Activated naive CD8-positive, alpha-beta T cell treated with anti-CD3 and anti-CD28 coated beads, Interleukin-2, amount 10 ng/mL, durations not matched to agents 7 days and 5 days (primary cell): Measurements from ENCODE around the gene CCKAR. TPM values are rescaled to one million over a fixed set of nuclear protein-coding genes. Genes with fewer than 3 reads are reported as not detected.

Experiments
- ATAC-seq: fragments of 150-1000 bp; cut with Tn5 transposase; one replicate; pipeline ENCODE4 v1.10.0; 2021; ENCODE audit warnings: low read depth, moderate library complexity
- POLR2A ChIA-PET: fragments of 350-600 bp; sonication (Branson Sonifier 250); formaldehyde crosslinking; loops from one replicate; lab custom pipeline; 2021; ENCODE audit warnings: antibody characterized with exemption; lab: Charles Lee
- DNase-seq: peaks from one replicate; pipeline ENCODE4 v3.0.0; 2021
- H3K27ac Mint-ChIP-seq: one replicate; pipeline ENCODE4 v1.8.0; 2022; ENCODE audit warnings: mild to moderate bottlenecking, mixed read lengths
- H3K27me3 Mint-ChIP-seq: one replicate; pipeline ENCODE4 v1.8.0; 2022; ENCODE audit warnings: mild to moderate bottlenecking, moderate library complexity, mixed read lengths
- H3K36me3 Mint-ChIP-seq: one replicate; pipeline ENCODE4 v1.8.0; 2021; ENCODE audit warnings: mild to moderate bottlenecking, mixed read lengths
- H3K4me1 Mint-ChIP-seq: one replicate; pipeline ENCODE4 v1.8.0; 2021; ENCODE audit warnings: mixed read lengths
- H3K4me3 Mint-ChIP-seq: one replicate; pipeline ENCODE4 v1.8.0; 2022; ENCODE audit warnings: mild to moderate bottlenecking, moderate library complexity, mixed read lengths
- H3K9me3 Mint-ChIP-seq: one replicate; pipeline ENCODE4 v1.8.0; 2021; ENCODE audit warnings: mixed read lengths
- total RNA-seq, 2 experiments: library from RNA; stranded (reverse); gene quantifications; one replicate each; pipeline ENCODE4 v1.2.3, GENCODE V29; 2021

Gene CCKAR
- total RNA-seq, 2 experiments from 2014 or later: not detected

DNA sequence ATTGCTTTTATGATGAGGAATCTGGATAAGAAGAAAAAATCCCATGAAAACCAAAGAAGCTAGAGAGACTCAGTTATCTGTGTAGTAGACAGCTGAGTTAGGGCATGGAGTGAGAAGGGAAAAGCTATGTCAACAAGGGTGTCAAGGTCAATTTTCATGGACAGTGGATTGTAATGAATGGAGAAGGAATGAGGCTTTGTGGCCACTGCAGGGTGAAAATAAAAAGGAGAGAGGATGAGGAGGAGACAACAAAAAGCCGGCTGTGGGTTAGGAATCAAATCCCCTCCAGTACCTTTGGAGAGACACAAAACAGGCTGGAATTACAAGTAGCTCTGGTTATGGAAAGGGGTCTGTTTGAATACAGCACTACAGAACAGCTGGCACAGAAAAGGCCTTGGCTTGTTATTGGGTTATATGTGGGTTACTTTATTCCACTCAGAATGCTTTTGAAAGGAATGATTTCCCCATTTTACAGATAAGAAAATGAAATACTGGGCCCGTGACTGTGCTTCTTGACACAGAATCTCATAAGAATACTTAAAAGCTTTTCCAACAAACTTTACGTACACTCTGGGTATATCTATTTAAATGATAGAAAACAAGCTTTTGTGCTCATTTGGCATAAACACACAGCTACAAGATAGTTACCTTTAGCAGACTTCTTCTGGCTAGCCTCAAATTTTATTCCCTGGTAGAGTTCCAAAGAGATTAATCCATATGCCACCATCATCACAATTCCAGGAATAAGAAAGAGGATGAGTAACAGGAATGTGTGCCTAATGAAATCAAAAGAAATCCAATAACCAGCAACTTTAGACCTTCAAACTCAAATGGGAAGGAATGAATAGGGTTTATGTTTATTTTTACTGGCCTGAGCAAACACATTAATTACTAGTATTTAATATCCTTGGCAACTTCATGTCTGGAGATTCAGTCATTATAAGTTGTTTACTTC is 7.5 kb downstream of the CCKAR start:
- Mint-ChIP-seq H3K4me3 (no peak overlapping the region), H3K27me3 (peaks cover 7% of the 10 kb centered on the region)
- POLR2A ChIA-PET: no interaction called here

DNA sequence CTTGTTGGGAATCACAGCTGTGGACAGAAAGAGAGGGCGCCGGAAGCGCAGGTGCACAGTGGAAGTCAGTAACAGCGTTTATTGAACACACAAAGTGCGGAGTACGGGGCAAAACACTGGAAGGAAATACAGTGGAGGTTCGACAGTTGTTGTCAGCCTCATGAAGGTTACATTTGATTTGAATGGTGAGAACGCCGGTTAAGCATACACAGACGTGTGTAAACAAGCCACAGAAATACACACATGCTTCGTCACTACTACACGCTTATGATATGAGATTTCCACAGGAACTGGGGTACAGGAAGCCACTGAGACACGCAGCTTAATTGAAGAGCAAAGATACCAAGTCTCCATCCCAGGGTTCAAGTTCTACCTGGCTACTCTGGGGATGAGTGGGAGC is 12.0 kb downstream of the CCKAR start:
- no peaks in the 10 kb centered on the region for H3K4me1 Mint-ChIP-seq
- DNase-seq (no peak), ATAC-seq (no peak)
- H3K27me3 Mint-ChIP-seq: no peaks in the 10 kb centered on the region
- POLR2A ChIA-PET: no interaction called here
- H3K27ac Mint-ChIP-seq: no peak overlapping the region
- H3K4me3 Mint-ChIP-seq: no peak overlapping the region
- no peaks in the 10 kb centered on the region for H3K36me3 Mint-ChIP-seq
- H3K9me3 Mint-ChIP-seq: no peaks in the 10 kb centered on the region

More for the DNA sequence above, 7.5 kb downstream of the CCKAR start:
- H3K27ac Mint-ChIP-seq: no peak overlapping the region
- no peaks in the 10 kb centered on the region for H3K9me3 Mint-ChIP-seq
- DNase-seq: no peak
- H3K4me1 Mint-ChIP-seq: no peaks in the 10 kb centered on the region
- no peak for ATAC-seq
- H3K36me3 Mint-ChIP-seq: no peaks in the 10 kb centered on the region

DNA sequence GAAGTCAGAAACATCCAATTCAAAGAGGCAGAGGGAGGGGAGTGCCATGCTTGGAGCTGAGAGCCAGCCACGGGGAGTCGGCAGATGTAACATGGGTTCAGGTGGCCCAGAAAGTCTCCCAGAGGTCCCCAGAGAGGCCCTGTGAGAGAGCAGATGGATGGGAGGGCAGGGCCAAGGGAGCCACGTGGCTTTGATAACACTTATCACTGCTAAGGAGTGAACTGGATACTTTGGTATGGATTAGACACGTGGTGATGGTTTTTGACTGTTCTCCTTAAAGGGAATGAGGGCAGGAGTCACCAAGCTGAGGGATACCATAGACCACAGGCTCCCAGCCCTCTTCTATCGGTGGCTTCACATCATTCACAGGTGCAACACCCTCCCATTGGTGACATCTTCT is 13.7 kb downstream of the CCKAR start:
- no peaks in the 10 kb centered on the region for H3K4me1 Mint-ChIP-seq
- POLR2A ChIA-PET: interaction anchor here (0.5 kb wide), 1 partner anchor 42 kb away, joined by 3 read pairs; no protein-coding TSS in a partner anchor
- no peak overlapping the region for H3K4me3 Mint-ChIP-seq
- ATAC-seq (no peak), DNase-seq (no peak)
- H3K27ac Mint-ChIP-seq: no peak overlapping the region
- H3K27me3 Mint-ChIP-seq: no peaks in the 10 kb centered on the region
- H3K9me3 Mint-ChIP-seq: no peaks in the 10 kb centered on the region
- no peaks in the 10 kb centered on the region for H3K36me3 Mint-ChIP-seq

DNA sequence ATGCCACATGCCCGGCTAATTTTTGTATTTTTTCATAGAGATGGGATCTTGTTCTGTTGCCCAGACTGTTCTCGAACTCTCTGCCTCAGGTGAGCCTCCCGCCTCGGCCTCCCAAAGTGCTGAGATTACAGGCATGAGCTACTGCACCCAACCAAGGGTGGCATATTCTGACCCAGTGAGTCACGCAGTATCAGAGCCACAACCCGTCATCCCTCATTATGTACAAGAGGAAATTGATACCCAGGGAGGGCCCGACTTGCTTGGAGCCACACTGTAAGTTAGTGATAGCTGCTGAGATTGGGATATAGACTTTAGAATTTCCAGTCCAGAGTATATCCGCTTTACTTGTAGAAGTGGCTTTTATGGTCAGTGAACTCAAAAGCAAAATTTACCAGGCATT is 14.6 kb downstream of the CCKAR start:
- DNase-seq (no peak), ATAC-seq (no peak)
- no peak overlapping the region for H3K4me3 Mint-ChIP-seq
- H3K4me1 Mint-ChIP-seq: no peaks in the 10 kb centered on the region
- no peaks in the 10 kb centered on the region for H3K27me3 Mint-ChIP-seq
- H3K27ac Mint-ChIP-seq: no peak overlapping the region
- no peaks in the 10 kb centered on the region for H3K9me3 Mint-ChIP-seq
- POLR2A ChIA-PET: no interaction called here
- no peaks in the 10 kb centered on the region for H3K36me3 Mint-ChIP-seq

DNA sequence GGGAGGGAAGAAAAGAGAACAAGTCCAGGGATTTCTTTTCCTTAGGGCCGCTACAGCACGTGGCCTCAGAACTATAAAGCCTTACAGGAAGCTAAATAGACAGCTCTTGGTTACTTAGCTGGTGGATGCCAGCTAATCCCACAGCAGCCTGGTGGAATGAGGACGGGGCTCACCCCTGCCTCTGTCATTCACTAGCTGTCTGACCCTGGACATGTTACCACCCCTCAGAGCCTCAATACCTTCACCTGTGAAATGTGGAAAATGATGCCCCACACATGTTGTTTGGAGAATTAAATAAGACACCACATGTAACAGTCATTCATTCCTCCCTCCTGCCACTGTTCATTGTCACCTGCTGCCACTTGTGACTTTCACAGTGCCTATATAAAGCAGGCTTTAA is 15.7 kb downstream of the CCKAR start:
- no peaks in the 10 kb centered on the region for H3K4me1 Mint-ChIP-seq
- no peaks in the 10 kb centered on the region for H3K36me3 Mint-ChIP-seq
- DNase-seq (no peak), ATAC-seq (no peak)
- H3K4me3 Mint-ChIP-seq: no peak overlapping the region
- POLR2A ChIA-PET: no interaction called here
- H3K9me3 Mint-ChIP-seq: no peaks in the 10 kb centered on the region
- no peaks in the 10 kb centered on the region for H3K27me3 Mint-ChIP-seq
- no peak overlapping the region for H3K27ac Mint-ChIP-seq

DNA sequence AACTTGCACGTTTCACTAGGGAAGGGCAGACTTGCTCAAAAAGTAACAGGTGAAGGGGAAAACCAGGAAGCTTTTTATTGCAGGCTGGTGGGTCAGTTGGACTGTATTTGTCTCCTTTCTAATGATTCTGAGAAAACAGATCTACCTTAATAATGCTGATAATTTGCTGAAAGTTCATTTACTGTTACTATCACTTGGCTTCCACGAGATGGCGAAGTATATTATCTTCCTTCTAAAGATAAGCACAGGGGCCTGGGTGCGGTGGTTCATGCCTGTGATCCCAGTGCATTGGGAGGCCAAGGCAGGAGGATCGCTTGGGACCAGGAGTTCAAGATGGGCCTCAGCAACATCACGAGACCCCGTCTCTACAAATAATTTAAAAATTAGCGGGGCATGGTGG is 16.4 kb downstream of the CCKAR start:
- no peaks in the 10 kb centered on the region for H3K36me3 Mint-ChIP-seq
- DNase-seq: no peak
- no peak for ATAC-seq
- H3K4me1 Mint-ChIP-seq: no peaks in the 10 kb centered on the region
- H3K27me3 Mint-ChIP-seq: no peaks in the 10 kb centered on the region
- POLR2A ChIA-PET: no interaction called here
- no peaks in the 10 kb centered on the region for H3K9me3 Mint-ChIP-seq
- H3K4me3 Mint-ChIP-seq: no peak overlapping the region
- H3K27ac Mint-ChIP-seq: no peak overlapping the region

DNA sequence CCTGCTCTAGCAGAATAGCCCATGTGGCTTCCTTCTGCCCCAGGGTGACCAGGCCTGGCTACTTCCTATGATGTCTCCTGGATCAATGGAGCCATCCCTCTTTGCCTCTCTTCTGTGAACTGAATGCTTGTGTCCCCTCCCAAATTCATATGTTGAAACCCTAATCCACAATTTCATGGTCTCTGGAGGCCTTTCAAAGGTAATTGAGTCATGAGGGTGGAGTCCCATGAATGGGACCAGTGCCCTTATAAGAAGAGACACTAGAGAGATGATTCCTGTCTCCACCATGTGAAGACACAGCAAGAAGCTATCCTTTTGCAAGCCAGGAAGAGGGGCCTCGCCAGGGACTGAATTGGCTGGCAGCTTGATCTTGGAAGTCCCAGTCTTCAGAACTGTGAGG is 18.4 kb downstream of the CCKAR start:
- POLR2A ChIA-PET: no interaction called here
- Mint-ChIP-seq H3K9me3 (no peaks in the 10 kb centered on the region), H3K27me3 (no peaks in the 10 kb centered on the region), H3K36me3 (no peaks in the 10 kb centered on the region), H3K27ac (no peak overlapping the region), H3K4me3 (no peak overlapping the region), H3K4me1 (no peaks in the 10 kb centered on the region)
- DNase-seq (no peak), ATAC-seq (no peak)

DNA sequence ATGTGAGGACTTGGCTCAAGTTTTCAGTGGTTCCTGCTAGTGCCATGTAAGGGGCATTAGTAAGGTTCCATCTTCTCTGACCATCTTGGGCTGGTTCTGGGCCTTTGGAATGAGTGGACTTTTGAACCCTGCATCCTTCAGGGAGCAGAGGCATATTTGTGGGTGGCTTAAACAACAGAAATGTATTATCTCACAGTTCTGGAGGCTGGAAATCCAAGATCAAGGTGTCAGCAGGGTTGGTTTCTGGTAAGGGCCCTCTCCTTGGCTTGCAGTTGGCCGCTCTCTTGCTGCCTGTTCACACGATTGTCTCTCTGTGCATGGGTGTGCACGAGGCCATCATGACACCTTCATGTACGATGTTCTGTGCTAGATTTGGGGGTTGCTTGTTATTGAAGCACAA is 21.3 kb downstream of the CCKAR start:
- H3K27me3 Mint-ChIP-seq: no peaks in the 10 kb centered on the region
- ATAC-seq (no peak), DNase-seq (no peak)
- H3K36me3 Mint-ChIP-seq: no peaks in the 10 kb centered on the region
- H3K4me1 Mint-ChIP-seq: no peaks in the 10 kb centered on the region
- no peaks in the 10 kb centered on the region for H3K9me3 Mint-ChIP-seq
- no peak overlapping the region for H3K27ac Mint-ChIP-seq
- no peak overlapping the region for H3K4me3 Mint-ChIP-seq
- POLR2A ChIA-PET: no interaction called here

DNA sequence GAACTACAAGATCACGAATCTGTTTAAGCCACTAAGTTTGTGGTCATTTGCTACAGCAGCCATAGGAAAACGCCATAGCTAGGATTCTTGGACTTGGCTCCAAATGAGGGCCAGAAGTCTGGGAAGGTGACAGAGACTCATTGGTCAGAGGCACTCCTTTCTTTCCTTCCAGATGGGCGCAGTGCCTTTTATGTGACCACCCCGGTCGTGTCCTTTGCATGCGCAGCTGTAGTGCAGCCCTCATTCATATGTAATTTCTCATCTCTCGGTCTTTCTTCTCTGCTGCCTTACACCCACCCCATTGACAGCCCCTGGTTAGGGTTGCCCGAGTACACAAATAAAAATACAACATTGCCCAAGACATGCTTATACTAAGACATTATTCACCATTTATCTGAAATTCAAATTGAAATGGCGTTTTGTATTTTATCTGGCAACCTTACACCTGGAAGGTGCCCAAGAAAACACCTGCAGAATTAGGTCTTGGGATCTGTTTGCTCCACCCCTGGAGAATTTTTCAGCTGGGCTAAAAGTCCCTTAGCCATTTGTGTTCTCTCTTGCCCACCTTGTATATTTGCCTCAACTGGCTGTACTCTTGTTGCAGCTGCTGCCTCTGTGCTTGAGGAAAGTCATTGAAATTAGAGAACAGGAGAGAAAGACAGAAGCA is 21.9 kb downstream of the CCKAR start:
- H3K36me3 Mint-ChIP-seq: no peaks in the 10 kb centered on the region
- DNase-seq (no peak), ATAC-seq (no peak)
- no peaks in the 10 kb centered on the region for H3K4me1 Mint-ChIP-seq
- POLR2A ChIA-PET: no interaction called here
- H3K27ac Mint-ChIP-seq: no peak overlapping the region
- H3K4me3 Mint-ChIP-seq: no peak overlapping the region
- H3K27me3 Mint-ChIP-seq: no peaks in the 10 kb centered on the region
- no peaks in the 10 kb centered on the region for H3K9me3 Mint-ChIP-seq

DNA sequence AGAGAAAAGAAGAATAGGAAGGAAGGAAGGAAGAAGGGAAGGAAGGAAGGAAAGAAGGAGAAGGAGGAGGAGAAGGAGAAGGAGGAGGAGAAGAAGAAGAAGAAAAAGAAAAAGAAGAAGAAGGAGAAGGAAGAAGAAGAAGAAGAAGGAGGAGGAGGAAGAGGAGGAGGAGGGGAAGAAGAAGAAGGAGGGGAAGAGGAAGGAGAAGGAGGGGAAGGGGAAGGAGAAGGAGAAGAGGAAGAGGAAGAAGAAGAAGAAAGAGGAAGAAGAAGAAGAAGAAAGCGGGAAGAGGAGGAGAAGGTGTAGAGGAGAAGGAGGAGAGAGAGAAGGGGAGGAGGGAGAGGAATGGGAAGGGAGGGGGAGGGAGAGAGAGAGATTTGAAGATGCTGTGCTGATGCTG is 22.6 kb downstream of the CCKAR start:
- POLR2A ChIA-PET: no interaction called here
- Mint-ChIP-seq H3K4me3 (no peak overlapping the region), H3K4me1 (no peaks in the 10 kb centered on the region), H3K27ac (no peak overlapping the region), H3K27me3 (no peaks in the 10 kb centered on the region), H3K9me3 (no peaks in the 10 kb centered on the region), H3K36me3 (no peaks in the 10 kb centered on the region)
- no peak for DNase-seq
- no peak for ATAC-seq

DNA sequence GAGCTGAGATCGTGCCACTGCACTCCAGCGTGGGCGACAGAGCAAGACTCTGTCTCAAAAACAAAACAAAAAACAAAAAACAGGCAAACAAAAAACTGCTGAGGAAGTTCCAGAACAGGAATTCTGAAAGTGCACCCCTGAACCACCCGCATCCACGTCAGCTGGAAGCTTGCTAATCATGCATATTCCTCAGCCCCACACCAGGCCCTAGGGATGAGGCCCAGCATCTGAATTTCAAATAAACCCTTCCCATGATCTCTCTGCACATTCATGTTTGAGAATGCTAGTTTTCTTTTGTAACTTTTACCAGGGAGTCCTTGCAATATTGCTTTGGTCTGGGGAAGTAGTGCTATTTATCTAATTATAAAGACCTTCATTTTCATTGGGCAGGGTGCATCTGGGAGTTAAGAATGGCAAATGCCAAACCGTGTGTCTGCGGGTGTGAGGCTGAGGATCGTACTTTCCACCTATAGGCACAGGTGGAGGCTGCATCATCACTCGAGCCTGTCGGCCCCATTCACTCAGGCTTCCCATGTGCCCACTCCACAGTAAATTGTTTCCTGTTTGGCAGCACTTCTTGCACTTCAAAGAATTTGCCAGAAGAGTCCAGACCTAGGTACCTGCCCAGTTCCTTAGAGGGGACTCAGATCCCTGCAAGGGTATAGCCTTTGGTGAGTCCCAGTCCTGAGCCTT is 23.6 kb downstream of the CCKAR start:
- no peak for ATAC-seq
- DNase-seq: no peak
- no peak overlapping the region for H3K4me3 Mint-ChIP-seq
- H3K36me3 Mint-ChIP-seq: no peaks in the 10 kb centered on the region
- no peaks in the 10 kb centered on the region for H3K9me3 Mint-ChIP-seq
- H3K27me3 Mint-ChIP-seq: no peaks in the 10 kb centered on the region
- POLR2A ChIA-PET: no interaction called here
- H3K4me1 Mint-ChIP-seq: no peaks in the 10 kb centered on the region
- H3K27ac Mint-ChIP-seq: no peak overlapping the region

DNA sequence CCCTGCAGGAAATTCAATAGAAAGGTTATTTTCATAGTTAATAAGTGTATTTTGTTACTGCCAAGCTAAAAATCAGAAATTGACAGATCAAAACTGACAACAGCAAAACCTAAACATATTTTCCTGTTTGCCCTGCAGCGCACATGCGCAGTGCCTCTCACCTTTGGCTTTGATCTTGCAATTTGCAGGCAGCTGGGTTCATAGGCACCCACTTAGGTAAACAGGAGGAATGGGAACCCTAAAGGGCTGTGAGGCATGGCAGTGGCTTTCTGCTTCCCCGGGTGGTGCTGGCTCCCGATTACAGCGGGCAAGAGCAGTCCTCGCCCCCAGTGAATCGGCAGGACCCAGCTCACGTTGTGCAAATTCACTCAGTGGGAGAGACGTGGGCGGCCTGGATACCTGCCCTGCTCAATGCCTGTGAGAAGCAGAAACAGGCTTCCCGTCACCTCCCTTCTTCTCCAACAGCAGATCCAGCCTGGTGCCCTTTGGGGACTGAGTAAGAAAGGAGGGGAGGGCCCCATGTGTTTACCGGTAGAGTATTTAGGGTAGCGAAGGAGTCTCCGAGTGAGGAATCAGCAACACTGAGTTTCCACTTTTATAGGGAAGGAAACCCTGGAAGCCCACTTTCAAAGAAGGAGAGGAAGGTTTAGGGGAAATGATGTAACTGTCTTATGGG is 25.7 kb downstream of the CCKAR start:
- H3K4me1 Mint-ChIP-seq: no peaks in the 10 kb centered on the region
- no peak overlapping the region for H3K27ac Mint-ChIP-seq
- peaks cover 2% of the 10 kb centered on the region for H3K27me3 Mint-ChIP-seq
- DNase-seq: no peak
- H3K4me3 Mint-ChIP-seq: no peak overlapping the region
- H3K9me3 Mint-ChIP-seq: no peaks in the 10 kb centered on the region
- H3K36me3 Mint-ChIP-seq: no peaks in the 10 kb centered on the region
- POLR2A ChIA-PET: no interaction called here
- ATAC-seq: no peak

DNA sequence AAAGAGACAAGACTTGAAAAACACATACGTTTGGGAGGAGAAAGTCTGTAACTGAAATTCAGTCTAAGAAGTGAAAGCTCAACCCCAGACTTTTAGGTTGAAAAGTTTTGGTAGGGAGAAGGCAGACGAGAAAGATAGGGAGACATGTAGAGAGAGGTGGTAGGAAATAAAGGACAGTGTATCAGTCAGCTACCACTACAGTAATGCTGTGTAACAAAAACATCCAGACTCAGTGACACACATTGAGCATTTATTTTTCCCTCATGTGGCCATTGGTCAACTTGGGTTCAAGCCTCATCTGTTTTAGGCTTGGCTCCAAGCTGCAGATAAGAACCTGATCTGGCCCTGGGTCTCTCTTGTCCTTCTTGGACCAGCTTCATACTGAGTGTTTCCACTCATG is 26.9 kb downstream of the CCKAR start:
- POLR2A ChIA-PET: no interaction called here
- H3K4me3 Mint-ChIP-seq: no peak overlapping the region

More for the DNA sequence above, 26.9 kb downstream of the CCKAR start:
- H3K9me3 Mint-ChIP-seq: no peaks in the 10 kb centered on the region
- H3K27ac Mint-ChIP-seq: no peak overlapping the region
- H3K27me3 Mint-ChIP-seq: peaks cover 2% of the 10 kb centered on the region
- no peaks in the 10 kb centered on the region for H3K36me3 Mint-ChIP-seq
- ATAC-seq: no peak
- no peak for DNase-seq
- peaks cover 8% of the 10 kb centered on the region for H3K4me1 Mint-ChIP-seq
